ENCODE data around the gene TRAPPC10.

GRCh38 chr21:44078411-44078981 is 66.4 kb downstream of the TRAPPC10 start:
- no peak for TF ChIP-seq EZH2 (IDR thresholded peaks at IDR 0.05; ENCODE audit: insufficient read depth, poor library complexity, severe bottlenecking)
- no peak for TF ChIP-seq EZH2phosphoT487 (IDR thresholded peaks at IDR 0.05; ENCODE audit: insufficient read depth, low read depth)

Data from GM23248 (cell line).